AG09309 (cell line): ENCODE measurements around the gene TBC1D14.
A peak's percentile ranks its signal among the peaks of the same experiment; 100 is the strongest.
"Not testable (repeated sequence)": the region's sequence is repeated elsewhere in the genome, so short reads cannot be mapped to it uniquely, and the experiment has no call there.

ENCODE experiments used
- DNase-seq: peaks from one replicate; pipeline ENCODE4 v3.0.0-alpha.2; 2010; ENCODE audit warnings: low read depth
- H3K4me3 ChIP-seq: 2 replicates; pipeline ENCODE4 v1.5.1; 2011; ENCODE audit warnings: mild to moderate bottlenecking, low read depth, low read length, moderate library complexity; ENCODE audit not compliant: control insufficient read depth
- TF ChIP-seq, protein P1 (sequence below): IDR thresholded peaks from 2 replicates; pipeline ENCODE4 v1.5.1; 2011; ENCODE audit warnings: mild to moderate bottlenecking, low read depth, low read length, inconsistent platforms; ENCODE audit not compliant: insufficient read depth, control insufficient read depth; ENCODE audit errors: missing control alignments

The TBC1D14 gene

DNA sequence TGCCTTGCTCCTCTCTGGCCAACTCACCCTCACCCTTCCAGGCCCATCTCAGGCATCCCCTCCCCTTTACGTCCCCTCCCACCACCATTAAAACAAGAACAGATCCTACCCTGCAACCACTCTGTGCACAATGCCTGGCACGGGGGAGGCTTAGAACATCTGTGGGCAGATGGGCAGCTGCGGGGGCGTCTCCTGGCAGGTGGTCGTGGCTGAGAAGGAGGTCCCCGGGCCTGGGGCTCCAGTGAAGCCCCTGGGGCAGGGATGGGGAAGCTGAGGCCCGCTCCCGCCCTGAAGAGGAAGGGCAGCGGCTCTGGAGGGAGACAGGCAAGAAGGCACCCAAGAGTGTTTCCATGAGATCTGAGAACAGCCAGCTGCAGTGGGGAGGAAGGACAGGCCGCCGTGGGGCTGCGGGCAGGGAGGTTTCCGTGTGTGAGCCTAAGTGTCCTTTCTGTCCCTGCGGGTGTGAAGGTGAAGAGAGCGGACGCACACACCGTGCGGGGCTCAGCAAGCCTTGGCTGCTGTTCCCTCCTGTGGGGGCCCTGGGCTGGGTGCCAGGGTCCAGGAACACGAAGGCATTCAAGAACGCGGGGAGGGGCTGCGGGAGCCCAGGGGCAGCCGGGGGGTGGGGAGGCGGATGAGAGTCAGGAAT lies 7.8 kb upstream of the TBC1D14 start:
- no peak for DNase-seq
- TF ChIP-seq, protein P1, sequence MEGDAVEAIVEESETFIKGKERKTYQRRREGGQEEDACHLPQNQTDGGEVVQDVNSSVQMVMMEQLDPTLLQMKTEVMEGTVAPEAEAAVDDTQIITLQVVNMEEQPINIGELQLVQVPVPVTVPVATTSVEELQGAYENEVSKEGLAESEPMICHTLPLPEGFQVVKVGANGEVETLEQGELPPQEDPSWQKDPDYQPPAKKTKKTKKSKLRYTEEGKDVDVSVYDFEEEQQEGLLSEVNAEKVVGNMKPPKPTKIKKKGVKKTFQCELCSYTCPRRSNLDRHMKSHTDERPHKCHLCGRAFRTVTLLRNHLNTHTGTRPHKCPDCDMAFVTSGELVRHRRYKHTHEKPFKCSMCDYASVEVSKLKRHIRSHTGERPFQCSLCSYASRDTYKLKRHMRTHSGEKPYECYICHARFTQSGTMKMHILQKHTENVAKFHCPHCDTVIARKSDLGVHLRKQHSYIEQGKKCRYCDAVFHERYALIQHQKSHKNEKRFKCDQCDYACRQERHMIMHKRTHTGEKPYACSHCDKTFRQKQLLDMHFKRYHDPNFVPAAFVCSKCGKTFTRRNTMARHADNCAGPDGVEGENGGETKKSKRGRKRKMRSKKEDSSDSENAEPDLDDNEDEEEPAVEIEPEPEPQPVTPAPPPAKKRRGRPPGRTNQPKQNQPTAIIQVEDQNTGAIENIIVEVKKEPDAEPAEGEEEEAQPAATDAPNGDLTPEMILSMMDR, result no peak
- H3K4me3 ChIP-seq, result no peak overlapping the region

DNA sequence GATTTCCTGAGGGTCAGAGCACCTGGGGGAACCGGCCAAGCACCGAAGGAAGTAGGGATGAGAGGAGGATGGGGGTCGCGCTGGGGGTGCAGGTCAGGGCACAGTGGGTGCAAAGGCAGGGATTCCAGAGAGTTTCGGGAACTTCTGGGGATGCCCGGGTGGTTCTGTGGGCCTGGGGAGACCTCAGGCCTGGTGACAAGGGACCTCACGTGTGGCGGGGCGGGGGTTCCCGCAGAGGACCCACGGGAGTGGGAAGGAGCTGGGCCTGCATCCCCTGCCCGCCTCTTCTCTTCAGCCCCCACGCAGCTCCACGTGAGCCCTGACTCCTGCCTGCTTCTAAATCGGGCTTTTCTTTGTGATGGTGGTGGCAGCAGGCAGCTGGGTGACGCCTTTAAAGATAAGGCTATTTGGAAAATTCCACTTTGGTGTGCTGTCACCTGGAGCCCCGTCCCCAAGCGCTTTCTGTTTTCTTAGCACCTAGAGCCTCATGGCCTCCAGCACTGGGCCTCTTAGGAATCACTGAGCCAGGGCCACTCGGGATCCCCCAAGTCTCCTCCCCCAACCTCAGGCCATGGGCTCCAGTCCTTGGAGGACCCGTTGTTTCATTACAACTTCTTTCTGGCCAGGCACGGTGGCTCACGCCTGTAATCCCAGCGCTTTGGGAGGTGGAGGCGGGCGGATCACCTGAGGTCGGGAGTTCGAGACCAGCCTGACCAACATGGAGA lies 7.1 kb upstream of the TBC1D14 start:
- TF ChIP-seq, protein P1, result no peak
- DNase-seq, result no peak
- H3K4me3 ChIP-seq, result no peak overlapping the region

DNA sequence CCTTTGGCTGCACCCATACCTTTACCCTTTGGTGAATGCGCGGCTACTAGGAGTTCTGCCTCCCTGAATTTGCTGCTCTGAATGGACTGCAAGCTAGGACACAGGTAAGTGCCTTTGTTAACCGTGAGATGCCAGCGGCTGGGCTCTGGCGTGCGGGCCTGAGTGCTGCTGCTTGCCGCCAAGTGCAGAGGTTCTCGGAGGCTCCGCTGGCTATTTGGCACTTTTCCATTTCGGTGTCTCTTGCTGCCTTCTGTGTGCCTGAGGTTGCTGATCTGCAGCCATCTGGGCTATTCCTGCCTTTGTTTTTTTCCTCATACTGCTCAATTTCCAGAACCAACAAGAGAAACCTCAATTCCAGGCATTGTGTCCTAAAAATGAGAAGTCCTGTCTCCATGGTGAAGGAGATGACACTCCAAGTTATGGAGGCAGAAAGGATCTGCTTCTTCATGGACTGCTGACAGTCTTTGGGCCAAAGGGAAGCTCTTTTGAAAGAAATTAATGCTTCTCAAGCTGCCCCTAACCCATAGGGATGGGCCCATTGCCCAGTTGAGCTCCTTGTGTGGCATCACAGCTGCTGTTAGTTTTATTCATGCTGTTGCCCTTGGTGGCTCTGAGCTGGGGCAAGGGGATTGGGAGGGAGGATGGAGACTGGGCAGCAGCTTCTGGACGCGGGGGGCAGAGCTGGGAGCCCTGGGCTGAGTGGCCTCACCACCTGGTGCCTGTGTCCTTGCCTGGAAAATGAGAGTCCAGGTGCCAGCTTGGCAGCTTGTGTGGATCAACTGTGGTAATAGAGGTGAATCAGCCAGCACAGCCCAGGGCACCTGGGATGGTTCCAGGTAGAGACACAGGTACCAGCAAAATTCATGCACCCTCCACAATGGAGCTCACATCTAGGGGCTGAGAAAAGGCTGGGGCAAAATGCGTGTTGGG lies 3.8 kb upstream of the TBC1D14 start:
- H3K4me3 ChIP-seq, result no peak overlapping the region
- TF ChIP-seq, protein P1, result no peak
- no peak for DNase-seq

DNA sequence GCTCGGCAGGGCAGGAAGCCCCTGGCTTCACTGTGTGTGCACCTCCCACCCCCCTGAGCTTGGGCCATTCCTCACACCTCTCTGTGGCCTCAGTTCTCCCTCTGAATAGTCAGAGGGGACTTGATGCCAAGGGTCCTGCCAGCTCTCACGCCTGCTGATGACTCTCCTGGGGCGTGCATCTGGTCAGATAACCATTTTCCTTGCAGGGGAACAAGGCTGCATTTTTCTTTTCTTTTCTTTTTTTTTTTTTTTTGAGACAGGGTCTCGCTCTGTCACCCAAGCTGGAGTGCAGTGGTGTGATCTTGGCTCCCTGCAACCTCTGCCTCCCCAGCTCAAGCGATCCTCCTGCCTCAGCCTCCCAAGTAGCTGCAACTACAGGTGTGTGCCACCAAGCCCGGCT lies 3.1 kb upstream of the TBC1D14 start:
- not testable (repeated sequence) for H3K4me3 ChIP-seq, DNase-seq

DNA sequence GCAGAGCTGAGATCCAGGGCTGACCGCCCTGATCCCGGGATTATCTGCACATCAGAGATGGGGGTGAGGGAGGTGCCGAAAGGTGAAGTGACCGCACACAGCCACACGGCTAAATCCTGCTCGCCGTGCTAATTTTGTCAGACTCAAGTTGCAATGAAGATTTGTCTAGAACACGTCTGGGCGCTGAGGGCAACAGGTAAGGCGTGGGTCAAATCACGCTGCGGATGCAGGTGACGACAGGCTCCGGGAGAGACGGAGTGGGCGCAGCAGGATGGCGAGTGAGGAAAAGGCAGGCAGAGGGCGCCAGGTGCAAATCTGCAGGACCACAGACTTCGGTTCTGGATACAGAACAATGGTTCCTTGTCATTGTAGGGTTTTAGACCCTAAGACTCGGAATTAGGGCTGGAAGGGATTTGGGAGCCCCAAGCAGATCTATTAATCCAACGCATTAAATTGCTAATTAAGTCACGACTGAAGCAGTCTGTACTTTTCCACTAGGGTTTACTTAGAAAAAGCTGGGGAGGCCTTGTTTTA lies 1.9 kb upstream of the TBC1D14 start:
- no peak overlapping the region for H3K4me3 ChIP-seq
- TF ChIP-seq, protein P1, result peak; percentile 50
- no peak for DNase-seq

DNA sequence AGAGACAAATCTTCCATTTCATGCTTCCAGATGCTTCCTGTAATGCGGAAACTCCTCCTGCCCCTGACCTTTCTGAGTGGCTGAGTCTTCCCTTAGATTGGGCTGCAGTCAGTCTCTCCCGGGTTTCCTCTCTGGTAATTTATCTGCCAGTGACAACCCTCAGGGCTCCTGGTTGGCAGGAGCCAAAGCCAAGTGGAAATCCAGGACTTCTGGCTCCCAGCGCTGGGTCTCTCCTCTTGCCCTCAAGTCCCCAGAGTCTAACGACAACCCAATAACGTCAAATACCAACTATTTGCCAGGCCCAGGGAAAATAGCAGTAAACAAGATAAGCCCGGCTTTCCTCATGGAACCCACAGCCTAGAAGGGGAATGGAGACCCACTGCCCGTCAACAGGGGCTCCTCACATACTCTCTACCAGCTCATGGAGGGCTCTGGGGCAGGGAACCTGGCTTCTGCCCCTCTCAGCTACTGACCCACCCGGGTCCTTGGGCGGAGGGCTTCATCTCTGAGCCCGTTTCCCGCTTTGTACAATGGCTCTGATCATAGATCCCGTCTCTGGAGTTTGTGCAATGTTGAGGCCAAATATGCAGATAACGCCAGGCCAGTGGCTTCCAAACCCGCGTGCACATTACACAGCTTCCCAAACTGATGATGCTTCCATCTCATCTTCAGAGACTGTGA lies 1.1 kb upstream of the TBC1D14 start:
- TF ChIP-seq, protein P1, result no peak
- peak overlapping the region; percentile 52 for H3K4me3 ChIP-seq
- DNase-seq, result no peak
